Central memory CD8-positive, alpha-beta T cell (primary cell): Measurements from ENCODE around the gene TBX10.
"Not testable (repeated sequence)": the region's sequence is repeated elsewhere in the genome, so short reads cannot be mapped to it uniquely, and the experiment has no call there.

Source experiments
- ATAC-seq: fragments of 150-1000 bp; cut with Tn5 transposase; replicated peaks from 2 replicates; pipeline ENCODE4 v1.10.0; 2022; ENCODE audit warnings: mild to moderate bottlenecking, moderate FRiP score, moderate number of reproducible peaks; ENCODE audit not compliant: poor library complexity, severe bottlenecking; ENCODE audit errors: extremely low read depth
- DNase-seq, 2 donors: peaks; one replicate each; pipeline ENCODE4 v3.0.0; 2021; ENCODE audit warnings: low spot score in 2 of 2
- H3K27ac Mint-ChIP-seq: one replicate; pipeline ENCODE4 v1.8.0; 2022; ENCODE audit warnings: low read depth, mild to moderate bottlenecking, moderate library complexity, mixed read lengths
- H3K27me3 Mint-ChIP-seq: one replicate; pipeline ENCODE4 v1.8.0; 2022; ENCODE audit warnings: mixed read lengths
- H3K36me3 Mint-ChIP-seq: one replicate; pipeline ENCODE4 v1.8.0; 2022; ENCODE audit warnings: mild to moderate bottlenecking, moderate library complexity, mixed read lengths; ENCODE audit not compliant: insufficient read depth
- H3K4me1 Mint-ChIP-seq: one replicate; pipeline ENCODE4 v1.8.0; 2022; ENCODE audit warnings: mixed read lengths
- H3K4me3 Mint-ChIP-seq: one replicate; pipeline ENCODE4 v1.8.0; 2022; ENCODE audit warnings: mild to moderate bottlenecking, moderate library complexity, mixed read lengths
- H3K9me3 Mint-ChIP-seq: one replicate; pipeline ENCODE4 v1.8.0; 2022; ENCODE audit warnings: mixed read lengths

The TBX10 gene

DNA sequence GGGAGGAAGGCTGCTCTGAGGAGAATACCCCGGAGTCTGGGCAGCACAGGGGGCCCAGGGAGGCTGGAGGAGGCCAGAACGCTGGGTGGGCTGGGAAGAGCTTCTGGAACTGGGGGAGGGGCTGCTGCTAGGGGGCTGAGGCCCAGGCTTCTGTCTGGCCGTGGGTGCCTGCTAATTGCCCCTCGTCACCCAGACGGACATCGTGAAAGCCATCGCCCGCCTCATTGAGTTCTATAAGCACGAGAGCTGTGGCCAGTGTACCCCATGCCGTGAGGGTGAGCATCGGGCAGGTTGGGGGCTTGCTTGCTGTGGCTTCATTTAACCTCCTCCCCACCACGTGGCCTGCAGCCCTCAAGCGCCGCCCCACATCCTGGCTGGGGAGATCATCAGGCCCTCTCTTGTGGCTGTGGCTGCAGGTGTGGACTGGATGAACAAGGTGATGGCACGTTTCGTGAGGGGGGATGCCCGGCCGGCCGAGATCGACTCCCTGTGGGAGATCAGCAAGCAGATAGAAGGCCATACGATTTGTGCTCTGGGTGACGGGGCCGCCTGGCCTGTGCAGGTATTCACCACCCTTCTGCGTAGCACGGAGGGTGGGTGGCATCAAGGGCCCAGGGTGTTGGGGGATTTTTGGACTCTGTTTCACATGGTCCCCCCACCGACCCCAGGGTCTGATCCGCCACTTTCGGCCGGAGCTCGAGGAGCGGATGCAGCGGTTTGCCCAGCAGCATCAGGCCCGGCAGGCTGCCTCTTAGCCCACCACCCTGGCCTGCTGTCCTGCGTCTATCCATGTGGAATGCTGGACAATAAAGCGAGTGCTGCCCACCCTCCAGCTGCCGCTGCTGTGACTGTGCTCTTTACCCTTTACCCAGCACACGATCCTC is 27.6 kb downstream of the TBX10 start:
- H3K9me3 Mint-ChIP-seq, result no peaks in the 10 kb centered on the region
- no peak for DNase-seq
- H3K4me1 Mint-ChIP-seq, result peaks cover 35% of the 10 kb centered on the region
- peaks cover 31% of the 10 kb centered on the region for H3K36me3 Mint-ChIP-seq
- peak overlapping the region; percentile 25 for H3K27ac Mint-ChIP-seq
- no peaks in the 10 kb centered on the region for H3K27me3 Mint-ChIP-seq
- no peak overlapping the region for H3K4me3 Mint-ChIP-seq
- ATAC-seq, result no peak

DNA sequence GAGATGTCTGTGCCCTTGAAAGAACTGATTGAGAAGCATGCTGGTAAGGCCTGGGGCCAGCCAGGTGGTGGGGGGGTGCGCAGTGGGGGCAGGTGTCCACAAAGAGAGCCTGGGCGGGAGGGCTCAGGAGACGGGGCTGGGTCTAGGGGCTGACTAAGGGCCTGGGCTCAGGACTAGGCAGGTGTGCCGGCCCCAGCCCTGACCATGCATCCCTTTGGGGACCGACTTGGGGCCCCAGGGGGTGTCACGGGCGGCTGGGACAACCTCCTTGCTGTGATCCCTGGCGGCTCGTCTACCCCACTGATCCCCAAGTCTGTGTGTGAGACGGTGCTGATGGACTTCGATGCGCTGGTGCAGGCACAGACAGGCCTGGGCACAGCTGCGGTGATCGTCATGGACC is 28.4 kb downstream of the TBX10 start:
- H3K27me3 Mint-ChIP-seq, result no peaks in the 10 kb centered on the region
- peaks cover 29% of the 10 kb centered on the region for H3K4me1 Mint-ChIP-seq
- no peak overlapping the region for H3K4me3 Mint-ChIP-seq
- no peak overlapping the region for H3K27ac Mint-ChIP-seq
- H3K36me3 Mint-ChIP-seq, result peaks cover 32% of the 10 kb centered on the region
- no peaks in the 10 kb centered on the region for H3K9me3 Mint-ChIP-seq
- no peak for ATAC-seq
- no peak for DNase-seq

DNA sequence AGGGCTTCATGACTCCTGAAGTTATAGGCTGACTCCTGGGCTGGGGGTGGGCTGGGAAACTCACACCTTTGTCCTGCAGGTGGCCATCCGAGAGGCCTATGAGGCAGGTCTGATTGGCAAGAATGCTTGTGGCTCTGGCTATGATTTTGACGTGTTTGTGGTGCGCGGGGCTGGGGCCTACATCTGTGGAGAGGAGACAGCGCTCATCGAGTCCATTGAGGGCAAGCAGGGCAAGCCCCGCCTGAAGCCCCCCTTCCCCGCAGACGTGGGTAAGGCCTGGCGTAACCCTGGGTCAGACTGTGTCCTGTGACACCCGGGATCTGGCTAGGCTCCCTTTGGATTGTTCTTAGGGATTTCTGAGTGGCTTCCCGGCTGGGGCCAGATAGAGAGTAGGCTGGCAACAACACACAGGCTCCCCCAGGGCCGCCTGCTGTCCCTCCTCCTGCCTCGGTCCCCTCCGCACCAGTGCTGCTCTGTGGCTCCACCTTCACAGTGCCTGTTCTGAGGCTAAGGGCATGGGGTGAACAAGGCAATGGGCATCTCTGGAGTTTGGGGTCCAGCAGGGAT is 29.2 kb downstream of the TBX10 start:
- Mint-ChIP-seq H3K4me1 (peaks cover 21% of the 10 kb centered on the region), H3K27ac (no peak overlapping the region), H3K36me3 (peaks cover 30% of the 10 kb centered on the region), H3K27me3 (no peaks in the 10 kb centered on the region), H3K9me3 (no peaks in the 10 kb centered on the region), H3K4me3 (no peak overlapping the region)
- DNase-seq (no peak), ATAC-seq (no peak)

DNA sequence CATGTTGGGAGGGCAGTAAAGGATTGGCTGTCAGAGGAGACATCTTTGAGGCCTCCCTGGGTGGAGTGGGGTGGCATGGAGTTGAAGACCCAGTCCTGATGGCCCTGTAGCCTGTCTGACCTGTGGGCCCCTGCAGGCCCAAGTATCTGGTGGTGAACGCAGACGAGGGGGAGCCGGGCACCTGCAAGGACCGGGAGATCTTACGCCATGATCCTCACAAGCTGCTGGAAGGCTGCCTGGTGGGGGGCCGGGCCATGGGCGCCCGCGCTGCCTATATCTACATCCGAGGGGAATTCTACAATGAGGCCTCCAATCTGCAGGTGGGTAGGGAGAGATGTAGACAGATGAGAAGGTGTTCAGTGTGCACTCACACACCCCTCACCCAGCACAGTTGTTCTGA is 30.2 kb downstream of the TBX10 start:
- Mint-ChIP-seq H3K4me3 (no peak overlapping the region), H3K27me3 (peaks cover 5% of the 10 kb centered on the region), H3K9me3 (no peaks in the 10 kb centered on the region), H3K36me3 (peaks cover 28% of the 10 kb centered on the region), H3K4me1 (peaks cover 10% of the 10 kb centered on the region), H3K27ac (no peak overlapping the region)
- DNase-seq (no peak), ATAC-seq (no peak)

DNA sequence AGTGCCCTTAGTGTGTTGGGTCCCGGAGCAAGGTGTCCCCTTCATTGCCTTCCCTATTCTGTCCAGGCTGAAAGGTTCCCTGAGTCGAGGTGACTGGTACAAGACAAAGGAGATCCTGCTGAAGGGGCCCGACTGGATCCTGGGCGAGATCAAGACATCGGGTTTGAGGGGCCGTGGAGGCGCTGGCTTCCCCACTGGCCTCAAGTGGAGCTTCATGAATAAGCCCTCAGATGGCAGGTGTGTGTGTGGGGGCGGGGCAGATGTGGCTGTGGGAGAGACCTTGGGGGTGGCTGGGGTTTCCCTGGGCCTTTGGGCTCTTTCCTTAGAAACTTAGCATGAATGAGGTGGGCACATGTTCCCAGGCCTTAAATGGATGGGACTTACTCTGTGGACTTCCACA is 31.1 kb downstream of the TBX10 start:
- peak overlapping the region; percentile 80 for H3K4me3 Mint-ChIP-seq
- peaks cover 22% of the 10 kb centered on the region for H3K36me3 Mint-ChIP-seq
- no peaks in the 10 kb centered on the region for H3K9me3 Mint-ChIP-seq
- no peak for DNase-seq
- no peak overlapping the region for H3K27ac Mint-ChIP-seq
- peaks cover 2% of the 10 kb centered on the region for H3K4me1 Mint-ChIP-seq
- no peak for ATAC-seq
- peaks cover 8% of the 10 kb centered on the region for H3K27me3 Mint-ChIP-seq

DNA sequence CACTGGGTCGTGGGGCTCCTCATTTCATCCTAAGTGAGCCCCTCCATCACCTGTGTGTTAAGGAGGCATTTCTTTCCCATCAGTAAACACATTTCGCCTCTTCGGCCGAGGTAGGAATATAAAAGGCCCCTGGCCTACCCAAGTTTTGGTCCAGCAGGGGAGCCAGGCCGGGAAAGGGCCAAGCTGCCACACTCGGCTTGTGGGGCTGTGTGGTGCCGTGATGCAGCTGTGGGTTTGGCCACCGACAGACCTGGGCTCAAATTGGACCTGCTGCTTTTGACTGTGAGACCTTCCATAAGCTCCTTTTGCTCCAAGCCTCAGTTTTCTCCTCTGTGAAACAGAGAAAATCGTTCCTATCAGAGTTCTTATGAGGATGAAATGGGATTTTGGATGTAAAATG is 32.1 kb downstream of the TBX10 start:
- H3K27me3 Mint-ChIP-seq, result peaks cover 8% of the 10 kb centered on the region
- H3K4me1 Mint-ChIP-seq, result no peaks in the 10 kb centered on the region
- no peak for ATAC-seq
- H3K9me3 Mint-ChIP-seq, result no peaks in the 10 kb centered on the region
- peak overlapping the region; percentile 76 for H3K27ac Mint-ChIP-seq
- DNase-seq, result no peak
- H3K4me3 Mint-ChIP-seq, result peak overlapping the region; percentile 80
- H3K36me3 Mint-ChIP-seq, result peaks cover 22% of the 10 kb centered on the region

DNA sequence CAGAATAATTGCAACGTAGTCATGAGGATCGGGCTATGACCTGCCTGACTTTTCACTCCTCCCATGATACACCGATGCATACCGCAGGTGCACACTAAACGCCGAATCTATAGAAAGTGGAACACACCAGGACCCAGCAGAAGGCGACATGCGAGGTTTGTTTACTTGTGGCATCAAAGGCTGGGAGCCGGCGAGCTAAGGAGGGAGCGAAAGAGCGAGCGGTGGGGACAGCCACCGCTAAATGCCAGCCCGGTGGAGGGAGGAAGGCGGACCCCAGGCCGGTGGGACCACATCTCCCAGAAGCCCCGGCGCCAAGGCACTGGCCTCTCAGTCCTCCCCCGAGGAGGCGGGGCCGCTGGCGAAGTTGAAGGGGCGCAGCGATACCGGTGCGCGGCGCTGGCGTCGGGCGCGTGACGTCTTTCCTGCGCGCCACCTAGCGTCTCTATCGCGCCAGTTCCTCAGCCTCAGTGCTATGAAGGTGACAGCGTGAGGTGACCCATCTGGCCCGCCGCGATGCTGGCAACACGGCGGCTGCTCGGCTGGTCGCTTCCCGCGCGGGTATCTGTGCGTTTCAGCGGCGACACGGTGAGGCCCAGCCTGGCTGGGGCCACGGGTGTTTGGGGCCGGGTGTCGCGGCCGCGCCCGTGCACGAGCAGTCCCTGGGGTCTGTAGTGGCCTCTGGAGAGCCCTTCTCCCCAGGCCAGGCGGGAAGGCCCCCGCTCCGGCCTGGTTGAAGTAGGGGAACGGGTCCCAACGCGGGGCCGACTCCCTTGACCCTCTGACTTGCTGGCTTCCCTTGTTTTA is 32.9 kb downstream of the TBX10 start, which contains the start of gene NDUFV1:
TSS of gene NDUFV1 (plus strand) at position 445 of the 804 bp plus-strand sequence. CDS start at position 514, 69 bp downstream.
- peaks cover 16% of the 10 kb centered on the region for H3K36me3 Mint-ChIP-seq
- peaks cover 8% of the 10 kb centered on the region for H3K27me3 Mint-ChIP-seq
- peak within 1 kb of the TSS; percentile 80 for H3K4me3 Mint-ChIP-seq
- no peaks in the 10 kb centered on the region for H3K4me1 Mint-ChIP-seq
- peak within 1 kb of the TSS; percentile 76 for H3K27ac Mint-ChIP-seq
- DNase-seq (peak; percentile 90 to 92), ATAC-seq (peak; percentile 98)
- no peaks in the 10 kb centered on the region for H3K9me3 Mint-ChIP-seq

DNA sequence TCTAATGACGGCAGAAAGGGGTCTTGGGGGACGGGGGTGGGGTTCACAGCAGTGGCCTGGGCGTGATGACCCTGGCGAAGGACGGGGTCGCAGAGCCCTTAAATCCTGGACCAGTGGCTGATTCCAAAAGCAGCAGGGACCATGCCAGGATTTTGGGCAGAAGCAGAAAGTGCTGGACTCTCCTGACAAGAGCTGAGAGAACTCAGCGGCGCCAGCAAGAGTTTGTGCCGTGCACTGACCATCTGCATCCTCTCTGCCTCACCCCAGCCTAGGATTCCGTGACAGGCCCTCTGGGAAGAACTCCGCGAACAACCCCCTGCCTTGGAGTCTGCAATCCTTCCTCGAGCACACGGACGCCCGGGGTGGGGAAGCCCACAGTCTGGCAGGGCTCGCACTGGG is 33.5 kb downstream of the TBX10 start:
- DNase-seq (no peak), ATAC-seq (no peak)
- Mint-ChIP-seq H3K9me3 (no peaks in the 10 kb centered on the region), H3K27me3 (peaks cover 9% of the 10 kb centered on the region), H3K27ac (peak overlapping the region; percentile 76), H3K4me3 (peak overlapping the region; percentile 80), H3K4me1 (no peaks in the 10 kb centered on the region), H3K36me3 (peaks cover 16% of the 10 kb centered on the region)

DNA sequence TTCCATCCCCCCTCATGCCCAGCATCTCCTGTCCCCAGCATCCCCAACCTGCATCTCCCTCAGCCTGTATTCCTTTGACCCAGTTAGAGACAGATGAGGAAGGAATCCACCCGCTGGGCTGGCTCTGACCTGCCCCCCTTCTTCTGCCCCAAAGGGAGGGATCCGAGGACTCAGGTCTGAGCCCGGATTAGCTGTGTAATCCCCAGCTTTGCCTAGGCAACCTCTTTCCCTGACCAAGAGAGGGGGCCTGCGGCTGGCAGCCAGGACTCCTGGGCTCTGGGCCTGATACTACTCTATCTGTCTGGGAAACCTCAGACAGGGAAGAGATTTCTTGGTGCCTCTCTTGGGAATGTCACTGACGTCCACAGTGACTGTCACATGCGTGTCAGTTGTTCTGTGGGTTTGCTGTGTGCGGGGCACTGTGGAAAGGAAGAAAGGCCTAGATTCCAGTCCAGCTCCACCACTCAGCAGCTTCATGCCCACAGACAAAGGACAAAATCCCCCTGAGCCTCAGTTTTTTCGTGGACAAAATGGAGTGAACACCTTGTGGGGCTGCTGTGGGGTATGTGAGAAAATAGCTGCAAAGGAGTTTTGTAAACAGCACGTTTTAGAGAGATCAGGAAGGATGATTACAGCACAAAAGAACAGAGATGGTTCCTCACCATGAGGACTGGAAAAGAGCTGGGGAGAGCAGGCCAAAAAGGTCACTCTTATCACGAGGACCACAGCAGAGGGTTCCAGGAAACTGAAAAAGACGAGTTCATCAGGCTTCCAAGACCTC is 34.1 kb downstream of the TBX10 start:
- peak overlapping the region; percentile 80 for H3K4me3 Mint-ChIP-seq
- DNase-seq (no peak), ATAC-seq (no peak)
- peaks cover 16% of the 10 kb centered on the region for H3K27me3 Mint-ChIP-seq
- H3K4me1 Mint-ChIP-seq, result peaks cover 3% of the 10 kb centered on the region
- peaks cover 12% of the 10 kb centered on the region for H3K36me3 Mint-ChIP-seq
- peak overlapping the region; percentile 68 for H3K27ac Mint-ChIP-seq
- H3K9me3 Mint-ChIP-seq, result no peaks in the 10 kb centered on the region

DNA sequence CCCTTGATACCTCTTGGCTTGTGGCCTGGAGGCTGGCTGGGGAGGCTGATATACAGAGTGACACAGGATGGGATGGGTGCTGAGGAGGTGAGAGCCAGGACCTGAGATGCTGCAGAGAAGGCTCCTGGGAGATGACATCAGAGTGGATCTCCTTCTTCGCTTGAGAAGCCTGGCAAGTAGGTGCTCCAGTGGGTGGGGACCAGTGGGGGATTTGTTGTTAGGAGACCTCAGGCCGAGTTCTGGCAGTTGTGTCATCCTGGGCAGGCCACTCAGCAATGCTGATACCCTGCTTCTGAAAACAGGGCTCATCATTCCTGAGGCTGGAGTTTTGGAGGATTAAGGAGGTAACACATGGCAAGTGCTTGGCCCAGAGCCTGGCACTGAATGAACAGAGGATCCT is 34.7 kb downstream of the TBX10 start:
- peaks cover 7% of the 10 kb centered on the region for H3K4me1 Mint-ChIP-seq
- H3K9me3 Mint-ChIP-seq, result no peaks in the 10 kb centered on the region
- H3K27me3 Mint-ChIP-seq, result peaks cover 18% of the 10 kb centered on the region
- ATAC-seq (no peak), DNase-seq (no peak)
- peaks cover 11% of the 10 kb centered on the region for H3K36me3 Mint-ChIP-seq
- no peak overlapping the region for H3K27ac Mint-ChIP-seq
- peak overlapping the region; percentile 12 for H3K4me3 Mint-ChIP-seq

DNA sequence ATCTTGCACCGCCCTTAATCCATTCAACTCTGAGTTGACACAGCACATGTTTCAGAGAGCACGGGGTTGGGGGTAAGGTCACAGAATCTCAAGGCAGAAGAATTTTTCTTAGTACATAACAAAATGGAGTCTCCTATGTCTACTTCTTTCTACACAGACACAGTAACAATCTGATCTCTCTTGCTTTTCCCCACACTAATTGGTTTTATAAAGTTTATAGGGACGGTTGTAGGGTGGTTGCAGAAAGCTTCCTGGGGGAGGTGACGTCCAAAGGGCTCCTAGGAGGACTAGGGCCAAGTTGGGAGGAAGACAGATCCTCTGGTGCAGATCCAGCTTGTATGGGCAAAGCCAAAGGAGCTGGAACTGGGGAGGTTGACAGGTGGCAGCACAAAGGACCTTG is 35.4 kb downstream of the TBX10 start:
- Mint-ChIP-seq H3K27me3 (peaks cover 18% of the 10 kb centered on the region), H3K4me3 (peak overlapping the region; percentile 12)
- not testable (repeated sequence) for ATAC-seq, H3K9me3 Mint-ChIP-seq, H3K4me1 Mint-ChIP-seq, H3K36me3 Mint-ChIP-seq, DNase-seq, H3K27ac Mint-ChIP-seq

DNA sequence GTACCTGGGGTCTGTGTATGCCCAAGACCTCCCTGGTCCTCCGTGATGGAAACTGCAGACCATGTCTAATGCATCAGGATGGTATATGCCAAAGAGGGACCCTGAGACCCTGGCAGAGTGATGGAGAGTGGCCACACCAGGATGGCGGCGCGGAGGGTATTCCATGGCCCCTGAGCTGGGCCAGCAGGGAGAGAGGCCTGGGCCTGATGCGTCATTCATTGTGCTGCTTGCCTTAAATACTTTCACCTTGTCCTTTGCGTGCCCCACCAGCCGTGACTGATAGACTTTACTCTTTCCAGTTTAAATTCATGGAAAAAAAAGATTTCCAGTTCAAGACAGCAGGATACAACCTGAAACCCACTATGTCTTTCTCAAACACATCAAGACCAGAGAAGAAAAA is 38.5 kb downstream of the TBX10 start:
- ATAC-seq (no peak), DNase-seq (no peak)
- Mint-ChIP-seq H3K4me3 (no peak overlapping the region), H3K27me3 (peaks cover 18% of the 10 kb centered on the region), H3K27ac (no peak overlapping the region), H3K36me3 (no peaks in the 10 kb centered on the region), H3K4me1 (peaks cover 7% of the 10 kb centered on the region), H3K9me3 (no peaks in the 10 kb centered on the region)
